Activated CD4-positive, alpha-beta T cell treated with anti-CD3 and anti-CD28 coated beads for 1 hour (primary cell): ENCODE measurements around the gene PPA2.
"Not testable (repeated sequence)": the region's sequence is repeated elsewhere in the genome, so short reads cannot be mapped to it uniquely, and the experiment has no call there.

ENCODE experiments used
- DNase-seq: peaks from one replicate; pipeline ENCODE4 v3.0.0-alpha.2; 2020

PPA2 gene

GRCh38 chr4:105473324-105474098, at the start of gene PPA2:
Gene PPA2 (minus strand): TSS chr4:105474062. CDS start chr4:105474050, 12 bp downstream.
- DNase-seq, result peak; percentile 73

- no peak for DNase-seq
These were observed 47.2 kb upstream of the PPA2 start for GRCh38 chr4:105520819-105521790.

GRCh38 chr4:105510245-105510644, 36.4 kb upstream of the PPA2 start:
- no peak for DNase-seq

GRCh38 chr4:105509714-105510113, 35.9 kb upstream of the PPA2 start:
- DNase-seq, result no peak

GRCh38 chr4:105509291-105509690, 35.4 kb upstream of the PPA2 start:
- DNase-seq, result no peak

- DNase-seq, result no peak
These were observed 30.9 kb upstream of the PPA2 start for GRCh38 chr4:105504744-105505143.

GRCh38 chr4:105503484-105503883, 29.6 kb upstream of the PPA2 start:
- no peak for DNase-seq

GRCh38 chr4:105496899-105497298, 23.0 kb upstream of the PPA2 start:
- no peak for DNase-seq

- DNase-seq, result no peak
These were observed 21.8 kb upstream of the PPA2 start for GRCh38 chr4:105495667-105496066.

GRCh38 chr4:105490523-105490922, 16.7 kb upstream of the PPA2 start:
- no peak for DNase-seq

GRCh38 chr4:105483840-105484239, 10.0 kb upstream of the PPA2 start:
- DNase-seq, result no peak

- no peak for DNase-seq
These were observed 247 bp upstream of the PPA2 start for GRCh38 chr4:105474099-105474518.

GRCh38 chr4:105472871-105473323, 965 bp downstream of the PPA2 start:
- DNase-seq, result no peak

GRCh38 chr4:105471566-105472176, 2.2 kb downstream of the PPA2 start:
- peak; percentile 50 for DNase-seq

- DNase-seq, result no peak
These were observed 3.1 kb downstream of the PPA2 start for GRCh38 chr4:105470766-105471165.

- DNase-seq, result no peak
These were observed 4.1 kb downstream of the PPA2 start for GRCh38 chr4:105469736-105470135.

- DNase-seq, result no peak
These were observed 7.3 kb downstream of the PPA2 start for GRCh38 chr4:105466580-105466979.

- DNase-seq, result not testable (repeated sequence)
These were observed 9.3 kb downstream of the PPA2 start for GRCh38 chr4:105464563-105464962.

- DNase-seq, result no peak
These were observed 11.3 kb downstream of the PPA2 start for GRCh38 chr4:105462576-105462975.

- DNase-seq, result no peak
These were observed 12.1 kb downstream of the PPA2 start for GRCh38 chr4:105461621-105462382.

- no peak for DNase-seq
These were observed 12.6 kb downstream of the PPA2 start for GRCh38 chr4:105461221-105461620.

GRCh38 chr4:105460306-105460705, 13.6 kb downstream of the PPA2 start:
- DNase-seq, result no peak
